HG03439 (cell line): ENCODE measurements around the gene POLR3C.
A peak's percentile ranks its signal among the peaks of the same experiment; 100 is the strongest.

ENCODE experiments used
- ATAC-seq: cut with Tn5 transposase; IDR thresholded peaks from one replicate; pipeline ENCODE4 v1.9.1; 2021; ENCODE audit warnings: mild to moderate bottlenecking, moderate library complexity; ENCODE audit not compliant: unreplicated experiment

The POLR3C gene

DNA sequence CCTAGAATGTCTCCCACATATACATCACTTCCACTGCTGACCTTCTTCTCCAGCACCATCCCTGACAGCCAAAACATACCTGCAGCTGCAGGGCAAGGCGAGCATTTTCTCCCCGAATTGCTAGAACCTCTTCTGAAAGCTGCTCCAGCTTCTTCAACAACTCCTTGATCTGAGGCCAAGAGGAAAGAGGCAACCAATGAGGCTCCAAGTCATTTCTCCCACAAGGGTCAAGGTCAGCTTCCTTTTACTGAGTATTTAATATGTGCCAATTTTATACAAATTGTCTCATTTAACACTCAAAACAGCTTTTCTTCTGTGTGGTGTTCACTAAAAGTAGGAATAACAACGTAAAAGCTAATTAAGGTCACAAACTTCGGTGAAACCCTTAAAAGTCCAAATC is 44.2 kb downstream of the POLR3C start:
- ATAC-seq: no peak

- ATAC-seq: no peak
These were observed 48.3 kb downstream of the POLR3C start for GRCh38 chr1:145871994-145872924.

DNA sequence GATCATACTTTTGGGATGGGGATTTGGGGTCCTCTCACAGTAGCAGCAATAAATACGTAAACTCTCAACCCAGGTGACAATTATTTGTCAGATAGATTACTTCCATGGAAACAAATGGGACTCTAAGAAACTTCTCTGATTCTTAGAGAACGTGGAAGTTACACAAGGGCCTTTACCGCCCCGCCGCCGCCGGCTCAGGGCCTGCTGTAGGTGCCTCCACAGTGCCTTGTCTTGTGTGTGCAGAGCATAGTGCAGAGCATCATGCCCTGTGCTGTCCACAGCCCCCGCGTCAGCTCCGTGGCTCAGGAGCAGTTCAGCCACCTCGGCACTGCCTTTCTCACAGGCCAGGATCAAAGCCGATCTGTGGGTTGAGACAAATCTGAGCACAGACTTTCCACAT is 50.6 kb downstream of the POLR3C start:
- no peak for ATAC-seq

GRCh38 chr1:145877923-145878486 is 54.0 kb downstream of the POLR3C start:
- ATAC-seq: no peak

DNA sequence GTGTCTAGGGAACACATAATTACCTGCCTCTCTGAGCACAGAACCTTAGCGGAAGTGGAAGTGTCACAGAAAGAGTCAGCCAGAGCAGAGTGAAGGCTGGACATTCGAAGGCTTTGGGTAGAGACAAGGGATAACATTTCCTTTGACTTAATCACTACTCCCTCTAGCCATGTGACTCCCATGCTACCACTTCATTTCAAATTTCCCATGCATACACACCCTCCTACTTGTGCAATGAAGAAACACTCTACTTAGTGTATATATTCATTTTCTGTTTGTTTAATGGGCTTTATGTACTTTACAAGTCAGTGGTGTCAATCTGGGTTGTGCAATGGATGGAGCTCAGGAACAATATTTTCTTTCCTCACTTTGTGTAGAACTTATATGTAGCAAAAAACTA is 54.7 kb downstream of the POLR3C start:
- no peak for ATAC-seq

DNA sequence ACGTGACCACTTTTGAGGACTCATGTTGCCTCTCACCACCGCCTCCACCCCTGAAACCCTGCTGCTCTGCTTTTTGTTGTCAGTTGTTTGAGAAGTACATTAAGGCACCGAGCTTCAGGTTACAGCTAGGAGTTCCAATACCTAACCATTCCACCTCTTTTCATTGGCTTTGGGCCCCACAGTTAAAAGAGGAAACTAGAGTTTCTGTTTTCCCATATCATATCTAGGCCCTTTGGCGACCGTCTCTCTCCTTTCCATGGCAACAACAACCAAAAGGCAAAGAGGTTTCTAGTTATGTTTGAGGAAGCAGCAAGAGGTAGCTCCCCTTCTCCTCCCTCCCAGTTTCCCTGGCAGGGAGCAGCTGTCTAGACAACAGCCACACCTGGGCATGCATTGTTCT is 55.8 kb downstream of the POLR3C start:
- ATAC-seq: no peak

DNA sequence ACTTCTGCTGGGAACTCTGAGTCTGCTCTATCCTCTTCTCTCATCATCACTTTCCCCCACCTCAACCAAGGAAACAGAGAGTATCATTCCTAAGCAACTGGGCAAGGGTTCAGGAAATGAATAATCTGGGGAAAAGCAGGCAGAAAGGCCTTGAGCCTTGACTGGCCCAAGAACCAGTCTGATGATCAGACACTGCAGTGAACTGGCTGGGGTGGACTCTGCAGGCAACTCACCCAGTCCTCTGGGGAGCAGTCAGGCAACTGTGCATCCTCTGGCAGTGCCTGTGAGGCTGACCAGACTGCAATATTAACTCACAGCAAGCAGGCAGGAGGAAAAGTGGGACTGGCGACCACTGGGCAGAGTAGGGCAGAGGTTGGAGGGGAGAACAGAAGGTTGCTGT is 60.7 kb downstream of the POLR3C start:
- no peak for ATAC-seq

DNA sequence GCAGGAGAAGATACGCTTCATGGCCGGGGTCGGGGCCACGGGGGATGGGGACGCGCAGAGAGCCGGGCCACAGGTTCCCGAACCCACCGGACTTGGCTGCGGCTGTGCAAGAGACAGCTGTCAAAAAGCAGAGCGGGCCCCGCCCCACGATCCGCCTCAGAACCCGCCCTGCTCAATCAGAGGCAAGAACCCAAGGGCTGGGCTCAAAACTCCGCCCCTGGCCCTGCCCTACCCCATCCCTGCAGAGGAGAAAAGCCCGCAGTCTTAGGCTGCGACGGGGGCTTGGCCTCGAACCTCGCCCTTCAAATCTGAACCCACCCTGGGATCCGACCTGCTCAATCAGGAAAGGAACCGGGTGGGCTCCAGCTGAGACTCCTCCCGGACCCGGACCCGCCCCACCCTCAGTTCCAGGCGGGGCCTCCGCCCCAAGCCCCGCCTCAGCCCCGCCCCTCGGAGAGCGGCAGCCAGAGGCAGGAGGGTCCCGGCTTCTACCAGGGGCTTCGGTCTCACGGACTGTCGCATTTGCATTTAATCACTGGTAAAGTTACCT is 61.8 kb downstream of the POLR3C start, which contains the start of gene ANKRD35:
TSS of gene ANKRD35 (minus strand) at position 129 of the 550 bp plus-strand sequence. CDS start at position 21, 108 bp downstream.
- peak; percentile 96 for ATAC-seq

DNA sequence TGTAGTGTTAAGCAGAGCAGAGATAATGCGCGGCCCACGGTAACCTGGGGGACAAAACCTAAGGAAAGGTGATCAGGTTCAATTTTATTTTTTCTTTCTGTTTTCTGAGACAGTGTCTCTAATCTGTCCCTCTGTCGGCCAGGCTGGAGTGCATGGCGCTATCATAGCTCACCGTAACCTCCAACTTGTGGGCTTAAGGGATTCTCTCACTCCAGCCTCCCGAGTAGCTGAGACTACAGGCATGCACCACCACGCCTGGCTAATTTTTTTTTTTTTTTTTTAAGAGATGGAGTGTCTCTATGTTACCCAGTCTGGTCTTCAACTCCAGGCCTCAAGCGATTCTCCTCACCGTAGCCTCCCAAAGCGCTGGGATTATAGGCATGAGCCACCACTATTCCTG is 62.4 kb downstream of the POLR3C start:
- no peak for ATAC-seq

- ATAC-seq: no peak
These were observed 62.8 kb downstream of the POLR3C start for GRCh38 chr1:145886816-145887215.

DNA sequence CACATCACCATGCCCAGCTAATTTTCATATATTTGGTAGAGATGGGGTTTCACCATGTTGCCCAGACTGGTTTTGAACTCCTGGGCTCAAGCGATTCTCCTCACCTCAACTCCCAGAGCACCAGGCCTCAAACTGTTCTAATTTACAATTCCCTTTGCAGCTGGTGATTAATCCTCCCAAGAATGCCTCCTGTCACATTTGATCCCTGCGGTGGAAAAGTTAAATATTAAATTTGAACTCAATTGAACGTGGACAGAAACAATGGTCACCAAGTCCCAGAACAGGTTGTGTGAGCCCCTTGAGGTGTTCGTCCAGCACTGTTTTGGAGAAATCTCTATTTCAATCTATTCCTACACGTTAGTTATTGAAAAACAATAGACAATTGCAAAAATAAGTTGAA is 63.6 kb downstream of the POLR3C start:
- no peak for ATAC-seq

DNA sequence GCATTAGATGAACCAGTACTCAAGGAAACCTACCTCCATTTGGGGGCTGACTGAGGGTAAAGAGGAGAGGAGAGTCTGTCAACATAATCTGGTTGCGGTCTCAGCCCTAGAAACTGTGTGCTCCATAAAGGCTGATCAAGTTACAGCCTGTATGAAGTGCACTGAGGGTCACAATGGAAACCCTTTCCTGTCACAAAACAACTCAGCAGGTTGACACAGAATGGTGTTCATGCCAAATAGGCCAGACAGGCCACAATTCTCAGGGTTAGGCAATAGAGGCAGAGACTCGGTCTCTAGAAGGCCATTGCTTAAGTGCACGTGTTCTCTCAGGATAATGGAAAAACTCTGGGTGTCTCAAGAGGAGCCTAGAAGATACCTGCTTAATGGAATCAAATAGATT is 65.7 kb downstream of the POLR3C start:
- ATAC-seq: no peak

DNA sequence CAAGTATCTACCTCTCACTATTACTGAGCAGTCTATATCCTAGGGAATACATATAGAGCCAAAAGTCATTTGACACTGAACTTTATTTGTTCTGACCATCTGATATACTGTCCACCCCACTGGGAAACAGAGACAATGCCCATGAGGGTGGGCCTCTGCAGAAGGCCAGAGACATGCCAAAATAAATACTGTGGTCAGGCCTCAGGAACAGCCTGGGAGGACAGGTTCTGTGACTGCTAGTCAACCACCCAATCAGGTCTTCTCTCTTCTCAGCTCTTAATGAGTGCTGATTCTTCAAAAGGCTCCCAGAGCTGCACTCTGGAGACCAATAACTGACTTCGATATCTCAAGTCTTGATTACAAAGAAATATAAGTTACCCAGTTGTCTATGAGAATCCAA is 67.1 kb downstream of the POLR3C start:
- no peak for ATAC-seq

DNA sequence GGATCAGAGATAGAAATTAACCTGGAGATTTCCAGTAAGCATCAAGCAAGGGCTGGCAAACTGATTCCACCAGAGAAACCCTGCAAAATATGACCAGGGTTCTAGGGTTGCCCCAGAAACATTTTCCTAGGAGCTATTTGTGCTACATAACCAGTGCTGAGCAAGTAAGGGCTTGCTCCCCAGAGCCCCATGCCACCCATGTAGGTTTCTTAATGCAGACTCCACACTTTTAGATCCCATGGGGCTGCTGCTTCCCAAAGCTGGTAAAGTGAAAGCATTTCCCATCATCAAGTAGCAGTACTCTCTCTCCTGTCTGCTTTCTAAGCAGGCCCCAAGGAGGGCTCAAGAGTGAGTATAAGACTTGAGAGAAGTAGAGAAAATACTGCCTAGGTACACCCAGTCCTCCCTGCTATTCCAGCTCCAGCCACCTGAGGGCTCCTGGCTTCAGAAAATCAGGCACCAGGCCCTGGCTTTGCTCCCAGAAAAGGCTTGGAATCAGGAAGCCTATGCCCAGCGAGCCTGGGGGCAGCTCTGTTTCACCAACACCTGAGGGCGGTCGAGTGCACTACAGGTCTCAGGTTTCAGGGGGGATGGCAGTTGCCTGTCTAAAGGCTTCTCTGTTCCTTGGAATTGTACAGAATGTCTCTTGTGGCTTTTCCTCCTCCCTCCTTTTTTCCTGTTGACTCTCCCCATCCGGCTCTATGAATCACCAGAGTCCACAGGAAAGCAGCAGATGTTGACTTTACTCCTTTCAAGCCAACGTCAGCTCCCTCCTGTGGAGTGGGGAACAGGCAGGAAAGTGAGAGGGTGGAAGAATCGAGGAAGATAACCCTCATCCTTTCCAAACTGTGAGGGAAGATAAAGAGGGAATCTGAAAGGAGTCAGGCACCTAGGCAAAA is 67.8 kb downstream of the POLR3C start:
- ATAC-seq: no peak

DNA sequence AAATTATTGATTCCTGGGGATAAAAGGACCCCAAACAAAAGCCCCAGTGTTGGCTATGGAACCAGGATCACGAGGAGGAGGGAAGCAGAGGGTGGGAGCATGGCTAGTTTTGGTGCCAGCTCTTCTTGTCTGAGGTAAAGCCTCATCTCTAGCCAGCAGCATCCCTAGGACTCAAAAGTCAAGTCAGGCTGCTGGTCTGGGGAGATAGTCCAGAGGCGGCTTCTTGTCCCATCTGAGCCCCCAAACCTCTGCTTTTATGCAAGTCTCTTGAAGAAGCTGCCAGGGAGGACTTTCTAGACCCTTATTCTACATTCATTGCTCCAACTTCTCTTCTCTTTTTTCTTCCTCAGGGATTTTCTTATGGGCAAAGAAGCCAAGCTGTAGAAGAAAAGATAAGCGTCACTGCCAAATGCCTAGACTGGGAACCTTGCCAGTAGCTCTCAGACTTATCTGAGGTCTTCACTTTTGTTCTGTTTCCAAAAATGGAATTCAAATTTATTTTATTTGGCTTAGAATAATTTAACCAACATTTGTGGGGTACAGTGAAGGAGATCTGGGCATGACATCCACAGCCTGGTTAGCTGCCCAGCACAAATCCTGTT is 68.6 kb downstream of the POLR3C start:
- ATAC-seq: no peak

- no peak for ATAC-seq
These were observed 69.5 kb downstream of the POLR3C start for GRCh38 chr1:145893306-145894055.
